ENCODE data around the gene CMIP.

Gene CMIP

DNA sequence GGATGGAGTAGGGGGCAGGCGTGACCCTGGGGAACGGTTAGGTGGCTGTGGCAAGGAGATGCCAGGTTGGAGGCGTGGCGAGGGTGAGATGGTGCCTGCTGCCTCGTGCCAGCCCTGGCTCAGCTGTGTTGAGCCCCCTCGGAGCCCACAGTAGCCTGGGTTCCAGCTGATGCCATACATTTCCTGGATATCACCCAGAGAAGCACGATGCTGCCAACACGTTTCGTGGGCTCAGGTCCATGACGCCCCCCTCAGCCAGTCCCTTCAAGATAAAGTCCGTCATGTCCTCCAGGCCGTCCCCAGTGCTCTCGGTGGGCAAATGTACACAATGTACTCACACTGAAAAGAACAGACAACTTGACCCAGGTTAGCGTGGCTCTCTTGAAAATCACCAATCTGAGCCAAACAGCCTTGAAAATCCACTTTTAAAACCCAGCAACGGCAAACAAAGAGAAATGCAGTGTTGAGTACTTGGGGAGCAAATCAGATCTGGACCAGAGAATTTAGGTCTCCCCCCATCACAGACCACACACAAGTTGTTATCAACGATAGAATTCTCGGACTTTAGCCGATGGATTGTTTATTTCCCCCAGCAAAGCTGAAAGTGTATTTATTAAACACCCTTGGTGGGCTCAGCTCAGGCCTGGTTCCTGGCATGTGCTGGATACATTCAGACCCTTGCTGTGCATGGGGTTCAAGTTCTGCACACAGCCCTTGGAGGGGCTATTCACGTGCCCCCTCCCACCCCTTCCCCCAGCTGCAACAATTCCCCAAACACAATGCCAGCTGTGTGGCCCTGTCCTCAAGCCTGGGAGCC lies 231.7 kb downstream of the CMIP start:
- DNase-seq (ENCODE audit: low read depth in 2 of 2): no peak
- TF ChIP-seq, protein P1, sequence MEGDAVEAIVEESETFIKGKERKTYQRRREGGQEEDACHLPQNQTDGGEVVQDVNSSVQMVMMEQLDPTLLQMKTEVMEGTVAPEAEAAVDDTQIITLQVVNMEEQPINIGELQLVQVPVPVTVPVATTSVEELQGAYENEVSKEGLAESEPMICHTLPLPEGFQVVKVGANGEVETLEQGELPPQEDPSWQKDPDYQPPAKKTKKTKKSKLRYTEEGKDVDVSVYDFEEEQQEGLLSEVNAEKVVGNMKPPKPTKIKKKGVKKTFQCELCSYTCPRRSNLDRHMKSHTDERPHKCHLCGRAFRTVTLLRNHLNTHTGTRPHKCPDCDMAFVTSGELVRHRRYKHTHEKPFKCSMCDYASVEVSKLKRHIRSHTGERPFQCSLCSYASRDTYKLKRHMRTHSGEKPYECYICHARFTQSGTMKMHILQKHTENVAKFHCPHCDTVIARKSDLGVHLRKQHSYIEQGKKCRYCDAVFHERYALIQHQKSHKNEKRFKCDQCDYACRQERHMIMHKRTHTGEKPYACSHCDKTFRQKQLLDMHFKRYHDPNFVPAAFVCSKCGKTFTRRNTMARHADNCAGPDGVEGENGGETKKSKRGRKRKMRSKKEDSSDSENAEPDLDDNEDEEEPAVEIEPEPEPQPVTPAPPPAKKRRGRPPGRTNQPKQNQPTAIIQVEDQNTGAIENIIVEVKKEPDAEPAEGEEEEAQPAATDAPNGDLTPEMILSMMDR (IDR thresholded peaks at IDR 0.05; ENCODE audit: low read depth, low read length): no peak
- no peak overlapping the region for H3K4me3 ChIP-seq (replicated peaks in 1 of 2; ENCODE audit: low read depth in 2 of 2, low read length in 2 of 2)

DNA sequence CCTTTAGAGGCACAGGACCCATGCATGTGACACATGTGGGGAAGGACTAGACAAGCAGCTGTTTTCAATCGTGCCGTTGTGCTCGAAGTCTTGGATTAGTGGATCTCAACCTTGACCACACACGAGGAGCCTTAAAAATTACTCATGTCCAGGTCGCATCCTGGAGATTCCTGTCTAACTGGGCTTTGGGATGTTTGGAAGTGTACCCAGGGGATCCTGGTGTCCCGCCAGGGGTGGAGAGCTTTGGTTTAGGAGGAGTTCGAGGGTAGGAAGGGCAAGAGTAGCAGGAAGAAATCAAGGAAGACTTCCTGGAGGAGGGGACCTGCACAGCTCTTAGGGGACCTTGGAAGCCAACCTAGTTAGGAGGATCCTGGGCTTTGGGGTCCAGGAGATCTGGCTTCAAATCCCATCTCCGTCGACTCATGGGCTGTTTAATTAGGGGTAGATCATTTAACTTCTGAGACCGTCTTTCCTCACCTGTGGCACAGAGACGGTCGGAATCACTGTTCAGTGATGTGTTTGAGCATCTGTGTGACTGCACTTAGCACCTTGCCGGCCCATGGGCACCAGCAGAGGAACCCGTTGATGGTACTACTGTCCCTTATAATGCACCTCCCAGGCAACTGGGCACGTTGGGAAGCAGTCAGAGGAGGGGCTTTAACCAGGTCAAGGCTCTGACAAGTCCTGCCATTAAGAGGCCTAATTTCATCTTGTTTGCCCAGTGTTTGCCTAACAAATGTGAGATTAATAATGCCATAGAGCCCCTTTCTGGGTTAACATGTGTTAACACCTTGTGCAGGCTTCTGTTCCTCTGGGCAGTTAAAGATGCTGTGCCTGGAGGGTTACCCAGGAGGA lies 232.5 kb downstream of the CMIP start:
- TF ChIP-seq, protein P1 (IDR thresholded peaks at IDR 0.05; ENCODE audit: low read depth, low read length): no peak
- no peak overlapping the region for H3K4me3 ChIP-seq (replicated peaks in 1 of 2; ENCODE audit: low read depth in 2 of 2, low read length in 2 of 2)
- no peak for DNase-seq (ENCODE audit: low read depth in 2 of 2)

DNA sequence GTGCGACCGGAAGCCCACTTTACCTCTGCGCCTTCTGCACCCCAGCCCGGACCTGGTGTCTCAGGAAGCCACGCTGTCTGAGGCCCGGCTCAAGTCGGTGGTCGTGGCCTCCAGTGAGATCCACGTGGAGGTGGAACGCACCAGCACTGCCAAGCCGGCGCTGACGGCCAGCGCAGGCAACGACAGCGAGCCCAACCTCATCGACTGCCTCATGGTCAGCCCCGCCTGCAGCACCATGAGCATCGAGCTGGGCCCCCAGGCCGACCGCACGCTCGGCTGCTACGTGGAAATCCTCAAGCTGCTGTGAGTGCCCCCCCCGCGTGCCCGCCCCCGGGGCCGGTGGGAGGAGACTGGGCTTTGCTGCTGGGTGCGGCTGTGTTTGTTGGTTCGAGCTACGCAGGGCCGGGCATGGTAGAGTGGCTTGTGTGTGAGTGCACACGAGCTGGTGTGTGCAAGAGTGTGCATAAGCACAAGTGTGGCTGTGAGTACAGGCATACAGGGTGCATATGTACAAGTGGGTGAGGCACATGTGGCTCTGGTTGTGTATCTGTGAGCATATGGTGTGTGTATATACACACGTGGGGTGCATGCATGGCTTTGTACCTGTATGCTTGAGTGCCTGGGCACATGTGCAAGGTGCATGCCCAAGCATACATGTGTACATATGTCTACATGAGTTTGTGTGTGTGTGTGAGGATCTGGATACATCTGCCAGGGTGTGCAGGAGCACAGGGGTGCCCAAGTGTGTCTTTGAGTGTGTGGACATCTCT lies 233.9 kb downstream of the CMIP start:
- TF ChIP-seq, protein P1 (IDR thresholded peaks at IDR 0.05; ENCODE audit: low read depth, low read length): no peak
- no peak for DNase-seq (ENCODE audit: low read depth in 2 of 2)
- no peak overlapping the region for H3K4me3 ChIP-seq (replicated peaks in 1 of 2; ENCODE audit: low read depth in 2 of 2, low read length in 2 of 2)

DNA sequence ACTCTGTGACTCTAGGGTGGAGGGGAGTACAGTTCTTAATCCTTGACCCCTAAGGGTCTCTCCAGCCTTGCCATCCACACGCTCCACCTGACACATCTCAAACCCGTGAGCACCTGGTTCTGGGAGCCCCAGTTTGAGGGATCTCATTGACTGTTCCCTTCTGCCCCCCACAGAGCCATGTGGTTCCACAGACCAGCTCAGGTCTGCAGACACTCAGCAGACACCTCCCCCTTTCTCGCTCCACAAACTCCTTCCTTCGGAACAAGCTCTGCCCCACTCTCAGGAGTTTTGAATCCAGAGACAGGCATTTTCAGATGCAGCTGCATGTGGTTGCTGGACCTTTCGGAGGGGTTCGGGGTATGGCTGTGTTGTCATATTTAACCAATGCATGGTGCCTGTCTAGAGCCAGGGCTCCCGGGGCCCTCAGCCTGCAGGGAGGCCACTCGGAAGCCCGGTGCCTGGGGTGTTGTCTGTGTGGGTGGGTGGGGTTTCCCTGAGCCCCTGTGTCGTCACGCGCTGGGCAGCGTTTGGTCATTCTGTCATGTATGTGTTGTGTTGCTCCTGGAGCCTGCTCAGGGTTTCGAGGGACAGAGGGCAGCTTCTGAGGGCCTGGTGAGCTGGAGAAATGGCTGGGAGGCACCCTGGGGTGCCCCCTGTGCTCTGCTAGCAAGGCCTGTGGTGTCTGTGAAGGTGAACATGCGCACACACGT lies 235.3 kb downstream of the CMIP start:
- TF ChIP-seq, protein P1 (IDR thresholded peaks at IDR 0.05; ENCODE audit: low read depth, low read length): no peak
- no peak overlapping the region for H3K4me3 ChIP-seq (replicated peaks in 1 of 2; ENCODE audit: low read depth in 2 of 2, low read length in 2 of 2)

DNA sequence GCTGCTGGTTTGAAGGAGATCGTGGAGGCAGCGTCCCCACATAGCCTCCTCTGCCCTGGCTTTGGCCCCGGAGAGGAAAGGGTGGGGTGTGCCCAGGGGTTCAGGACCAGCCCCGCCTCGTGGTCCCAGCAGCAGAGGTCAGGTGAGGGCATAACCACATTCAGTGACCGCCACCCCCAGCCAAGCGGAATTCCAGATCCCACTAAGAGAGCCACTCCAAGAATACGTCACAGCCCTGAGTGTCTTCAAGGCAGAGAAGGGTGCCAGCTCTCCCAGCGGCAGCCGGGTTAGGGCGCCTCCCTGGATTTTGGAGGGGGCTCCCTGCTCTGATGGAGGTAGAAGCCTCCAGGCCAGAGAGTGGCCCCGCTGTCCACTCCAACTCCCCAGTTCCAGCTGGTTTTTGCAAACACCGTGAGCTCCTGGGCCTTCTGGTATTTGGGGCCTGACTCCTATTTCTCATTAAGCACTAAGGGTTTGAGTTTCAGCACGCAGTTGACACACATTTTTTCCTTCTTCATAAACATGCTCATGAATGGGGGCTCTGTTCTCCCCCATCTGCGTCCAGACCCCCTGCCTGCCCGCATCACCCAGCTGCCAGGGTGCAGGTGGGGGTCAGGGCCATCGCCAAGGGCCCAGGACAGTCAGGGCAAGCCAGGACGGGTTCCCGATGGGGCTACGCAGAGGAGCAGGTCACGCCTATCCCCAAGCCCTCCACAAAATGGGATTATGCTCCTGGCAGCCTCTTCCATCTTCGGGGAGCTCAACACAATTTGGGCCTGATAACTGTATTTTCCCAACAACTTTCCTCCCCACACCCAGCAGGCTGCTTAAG lies 236.1 kb downstream of the CMIP start:
- DNase-seq (ENCODE audit: low read depth in 2 of 2): no peak
- no peak overlapping the region for H3K4me3 ChIP-seq (replicated peaks in 1 of 2; ENCODE audit: low read depth in 2 of 2, low read length in 2 of 2)
- TF ChIP-seq, protein P1 (IDR thresholded peaks at IDR 0.05; ENCODE audit: low read depth, low read length): no peak

More for the DNA sequence above, 235.3 kb downstream of the CMIP start:
- DNase-seq (ENCODE audit: low read depth in 2 of 2): no peak

Measured in cardiac fibroblast (primary cell).